Mucosa of stomach (tissue), 1 donor: ENCODE data around the gene BPIFB3.

Experiments
- H3K27me3 ChIP-seq: one replicate; pipeline ENCODE4 v1.7.0; 2013; ENCODE audit warnings: mild to moderate bottlenecking, low read length; ENCODE audit not compliant: control insufficient read depth, insufficient read depth
- H3K36me3 ChIP-seq: one replicate; pipeline ENCODE4 v1.7.0; 2013; ENCODE audit warnings: low read length; ENCODE audit not compliant: control insufficient read depth, insufficient read depth
- H3K4me1 ChIP-seq: one replicate; pipeline ENCODE4 v1.7.0; 2013; ENCODE audit warnings: mild to moderate bottlenecking, low read length; ENCODE audit not compliant: control insufficient read depth, insufficient read depth
- H3K4me3 ChIP-seq: one replicate; pipeline ENCODE4 v1.7.0; 2013; ENCODE audit warnings: low read length
- H3K9ac ChIP-seq: one replicate; pipeline ENCODE4 v1.7.0; 2013; ENCODE audit warnings: mild to moderate bottlenecking, low read length, moderate library complexity
- H3K9me3 ChIP-seq: one replicate; pipeline ENCODE4 v1.7.0; 2013; ENCODE audit warnings: mild to moderate bottlenecking, low read length, moderate library complexity; ENCODE audit not compliant: control insufficient read depth
- donor health status: Pancreatic carcinoma.

BPIFB3 gene

GRCh38 chr20:33020278-33021161 is 33.2 kb upstream of the BPIFB3 start:
- no peaks in the 10 kb centered on the region for H3K9me3 ChIP-seq
- H3K27me3 ChIP-seq = no peaks in the 10 kb centered on the region
- no peaks in the 10 kb centered on the region for H3K4me1 ChIP-seq
- H3K4me3 ChIP-seq = no peak overlapping the region
- no peak overlapping the region for H3K9ac ChIP-seq
- no peaks in the 10 kb centered on the region for H3K36me3 ChIP-seq

DNA sequence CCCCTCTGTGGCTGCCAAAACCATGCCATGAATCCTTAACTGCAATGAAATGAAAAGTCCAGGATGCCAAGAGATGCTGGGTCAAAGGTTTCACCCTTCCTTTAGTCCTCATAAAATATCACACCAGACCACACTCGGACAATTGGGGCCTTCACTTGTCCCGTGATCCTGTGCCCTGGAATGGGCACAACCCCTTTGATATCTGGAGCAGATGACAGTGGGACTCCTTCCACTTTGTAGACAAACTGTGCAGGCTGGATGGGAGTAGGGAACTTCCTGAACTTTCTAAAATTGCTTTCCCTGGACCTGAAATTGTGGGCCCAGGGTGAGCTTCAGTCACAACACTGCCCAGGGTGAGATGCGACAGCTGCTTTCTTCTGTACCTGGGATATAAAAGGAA is 31.8 kb upstream of the BPIFB3 start:
- no peak overlapping the region for H3K9ac ChIP-seq
- H3K36me3 ChIP-seq = no peaks in the 10 kb centered on the region
- H3K27me3 ChIP-seq = peaks cover 2% of the 10 kb centered on the region
- no peak overlapping the region for H3K4me3 ChIP-seq
- H3K9me3 ChIP-seq = no peaks in the 10 kb centered on the region
- no peaks in the 10 kb centered on the region for H3K4me1 ChIP-seq

GRCh38 chr20:33022289-33022688 is 31.4 kb upstream of the BPIFB3 start:
- H3K36me3 ChIP-seq = no peaks in the 10 kb centered on the region
- no peak overlapping the region for H3K9ac ChIP-seq
- no peaks in the 10 kb centered on the region for H3K4me1 ChIP-seq
- H3K27me3 ChIP-seq = peaks cover 6% of the 10 kb centered on the region
- H3K9me3 ChIP-seq = no peaks in the 10 kb centered on the region
- H3K4me3 ChIP-seq = no peak overlapping the region

DNA sequence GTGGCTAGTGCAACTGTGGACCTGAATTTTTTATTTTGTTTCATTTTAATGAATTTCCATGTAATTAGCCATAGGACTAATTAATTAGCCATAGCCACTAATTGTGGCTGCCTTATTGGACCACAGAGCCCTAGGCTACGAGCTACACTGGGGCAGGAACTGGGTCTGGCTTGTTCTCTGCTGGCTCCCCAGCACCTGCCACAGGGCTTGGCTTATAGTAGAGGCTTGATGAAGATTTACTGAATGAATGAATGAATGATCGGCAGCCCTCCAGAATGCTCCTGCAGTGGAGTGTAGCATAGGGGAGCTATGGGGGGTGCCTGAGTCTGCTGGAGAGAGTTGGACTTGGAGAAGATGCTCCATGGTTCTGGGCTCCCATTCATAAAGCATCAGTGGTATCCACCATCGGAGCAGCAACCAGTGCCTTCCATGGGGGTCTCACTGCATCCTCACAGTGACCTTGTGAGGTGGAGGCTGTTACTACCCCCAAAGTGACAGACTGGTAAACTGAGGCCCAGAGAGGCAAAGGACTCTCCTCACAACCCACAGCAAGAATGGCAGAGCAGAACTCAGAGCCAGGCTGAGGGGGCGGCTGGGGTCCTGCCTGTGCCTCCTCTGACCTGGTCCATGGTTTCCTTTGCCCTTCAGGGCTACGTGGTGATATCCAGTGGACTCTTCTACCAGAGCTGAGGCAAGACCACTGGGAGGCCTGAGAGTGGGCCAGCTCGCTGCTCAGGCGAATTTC is 30.8 kb upstream of the BPIFB3 start:
- H3K36me3 ChIP-seq = no peaks in the 10 kb centered on the region
- H3K27me3 ChIP-seq = peaks cover 6% of the 10 kb centered on the region
- no peaks in the 10 kb centered on the region for H3K4me1 ChIP-seq
- H3K9me3 ChIP-seq = no peaks in the 10 kb centered on the region
- no peak overlapping the region for H3K4me3 ChIP-seq
- no peak overlapping the region for H3K9ac ChIP-seq

DNA sequence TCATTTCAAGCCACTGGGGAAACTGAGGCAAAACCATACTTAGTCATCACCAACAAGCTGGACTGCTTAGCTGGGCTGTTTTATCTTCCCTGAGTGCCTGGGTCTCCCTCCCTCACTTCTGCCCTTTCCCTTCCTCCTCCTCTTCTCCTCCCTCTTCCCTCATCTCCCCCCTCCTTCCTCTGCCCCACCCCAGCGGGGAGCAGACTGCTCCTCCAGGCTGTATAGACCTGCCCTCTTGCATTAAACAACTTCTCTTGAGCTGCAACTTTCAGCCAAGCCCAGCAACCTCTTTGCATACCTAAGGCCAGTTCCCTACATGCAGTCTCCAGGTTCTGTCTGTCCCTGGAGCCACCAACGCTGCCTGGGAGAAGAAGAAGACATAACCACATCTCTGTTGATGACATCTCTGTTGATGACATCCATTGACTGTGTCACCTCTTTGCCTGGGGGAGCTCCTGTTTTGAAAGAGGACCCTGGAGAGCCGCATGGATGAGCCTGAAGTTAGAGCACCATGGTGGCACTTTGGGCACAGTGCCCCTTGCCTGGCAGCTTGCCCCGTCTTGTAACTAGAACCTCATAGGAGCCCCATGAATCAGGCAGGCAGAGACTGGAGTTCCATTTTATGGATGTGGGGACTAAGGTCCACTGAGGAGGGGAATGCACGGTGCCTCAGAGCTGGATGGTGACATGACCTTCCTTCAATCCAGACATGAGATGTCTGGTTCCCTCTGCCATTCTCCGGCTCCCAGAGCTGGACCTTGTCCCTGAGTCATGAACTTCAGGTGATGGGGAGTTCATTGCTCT is 30.1 kb upstream of the BPIFB3 start:
- no peak overlapping the region for H3K9ac ChIP-seq
- H3K27me3 ChIP-seq = peaks cover 6% of the 10 kb centered on the region
- H3K4me3 ChIP-seq = no peak overlapping the region
- H3K36me3 ChIP-seq = no peaks in the 10 kb centered on the region
- no peaks in the 10 kb centered on the region for H3K9me3 ChIP-seq
- H3K4me1 ChIP-seq = no peaks in the 10 kb centered on the region

GRCh38 chr20:33024243-33024560 is 29.5 kb upstream of the BPIFB3 start:
- no peaks in the 10 kb centered on the region for H3K9me3 ChIP-seq
- peaks cover 6% of the 10 kb centered on the region for H3K27me3 ChIP-seq
- no peaks in the 10 kb centered on the region for H3K36me3 ChIP-seq
- no peak overlapping the region for H3K9ac ChIP-seq
- no peak overlapping the region for H3K4me3 ChIP-seq
- no peaks in the 10 kb centered on the region for H3K4me1 ChIP-seq

DNA sequence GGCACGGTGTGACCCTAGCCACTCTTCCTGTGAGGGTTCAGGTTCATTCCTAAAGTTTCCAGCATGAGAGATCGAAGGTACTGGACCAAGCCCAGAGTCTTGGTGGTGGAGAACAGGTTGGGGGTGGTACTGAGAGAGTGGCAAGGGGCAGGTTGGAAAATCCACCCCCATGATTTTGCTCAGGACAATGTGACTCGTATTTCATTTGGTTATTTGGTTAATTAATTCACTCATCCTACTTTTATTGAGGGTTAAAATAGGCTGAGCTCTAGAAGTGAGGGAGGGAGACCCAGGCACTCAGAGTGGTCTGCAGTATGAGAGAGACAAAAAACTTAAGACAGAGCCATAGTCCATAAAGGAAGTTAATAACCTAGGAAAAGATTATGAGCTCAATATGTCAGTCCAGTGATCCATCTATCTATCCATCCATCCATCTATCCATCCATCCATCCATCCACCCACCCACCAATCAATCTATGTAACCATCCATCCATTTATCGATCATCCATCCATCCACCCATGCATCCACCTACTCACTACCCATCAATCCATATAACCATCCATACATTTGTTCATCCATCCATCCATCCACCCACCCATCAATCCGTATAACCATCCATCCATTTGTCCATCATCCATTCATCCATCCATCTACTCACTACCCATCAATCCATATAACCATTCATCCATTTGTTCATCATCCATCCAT is 28.9 kb upstream of the BPIFB3 start:
- Histone ChIP-seq H3K36me3 (no peaks in the 10 kb centered on the region), H3K4me3 (no peak overlapping the region), H3K27me3 (peaks cover 6% of the 10 kb centered on the region), H3K9me3 (no peaks in the 10 kb centered on the region), H3K9ac (no peak overlapping the region), H3K4me1 (no peaks in the 10 kb centered on the region)

GRCh38 chr20:33025318-33025876 is 28.3 kb upstream of the BPIFB3 start:
- no peaks in the 10 kb centered on the region for H3K4me1 ChIP-seq
- no peaks in the 10 kb centered on the region for H3K9me3 ChIP-seq
- H3K36me3 ChIP-seq = no peaks in the 10 kb centered on the region
- no peak overlapping the region for H3K9ac ChIP-seq
- H3K4me3 ChIP-seq = no peak overlapping the region
- peaks cover 6% of the 10 kb centered on the region for H3K27me3 ChIP-seq

- H3K9me3 ChIP-seq = no peaks in the 10 kb centered on the region
- H3K9ac ChIP-seq = no peak overlapping the region
- no peaks in the 10 kb centered on the region for H3K4me1 ChIP-seq
- H3K27me3 ChIP-seq = peaks cover 6% of the 10 kb centered on the region
- H3K36me3 ChIP-seq = no peaks in the 10 kb centered on the region
- no peak overlapping the region for H3K4me3 ChIP-seq
Observed at GRCh38 chr20:33026072-33026778, 27.5 kb upstream of the BPIFB3 start.

- no peaks in the 10 kb centered on the region for H3K36me3 ChIP-seq
- H3K4me3 ChIP-seq = no peak overlapping the region
- no peaks in the 10 kb centered on the region for H3K4me1 ChIP-seq
- H3K27me3 ChIP-seq = peaks cover 6% of the 10 kb centered on the region
- no peak overlapping the region for H3K9ac ChIP-seq
- no peaks in the 10 kb centered on the region for H3K9me3 ChIP-seq
Observed at GRCh38 chr20:33026779-33027759, 26.6 kb upstream of the BPIFB3 start.
